ENCODE data around the gene PRX.

PRX gene

DNA sequence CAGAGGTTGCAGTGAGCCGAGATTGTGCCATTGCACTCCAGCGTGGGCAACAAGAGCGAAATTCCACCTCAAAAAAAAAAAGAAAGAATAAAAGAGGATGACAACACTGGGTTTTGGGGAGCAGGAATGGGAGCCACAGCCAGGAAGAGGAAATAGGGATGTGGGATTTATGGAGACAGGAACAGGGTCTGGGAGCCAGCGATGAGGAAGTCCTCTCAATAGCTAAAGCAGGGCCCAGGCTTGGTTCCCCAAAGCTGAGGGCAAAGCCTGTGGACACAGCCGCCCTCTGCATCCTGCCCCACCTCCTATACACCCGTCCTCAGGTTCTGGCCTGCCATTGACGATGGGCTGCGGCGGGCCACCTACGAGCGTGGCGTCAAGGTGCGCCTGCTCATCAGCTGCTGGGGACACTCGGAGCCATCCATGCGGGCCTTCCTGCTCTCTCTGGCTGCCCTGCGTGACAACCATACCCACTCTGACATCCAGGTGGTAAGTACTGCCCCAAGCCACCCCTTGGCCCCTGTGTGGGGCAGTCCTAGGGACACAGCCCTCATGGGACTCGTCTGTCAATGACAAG is 36.8 kb downstream of the PRX start:
- Histone ChIP-seq H3K27ac (ENCODE audit: low read length) (no peak overlapping the region), H3K4me1 (ENCODE audit: insufficient read depth, low read length) (no peaks in the 10 kb centered on the region), H3K9me3 (ENCODE audit: insufficient read depth, low read length, severe bottlenecking) (no peaks in the 10 kb centered on the region), H3K4me3 (ENCODE audit: low read depth in 1 of 2, low read length in 2 of 2) (no peak overlapping the region), H3K36me3 (ENCODE audit: insufficient read depth, low read length) (peaks cover 16% of the 10 kb centered on the region; the same call in 1 of the 2 replicates), H2AFZ (ENCODE audit: low read depth, low read length) (no peak overlapping the region), H3K79me2 (ENCODE audit: insufficient read depth, low read length) (no peaks in the 10 kb centered on the region), H3K9ac (ENCODE audit: low read depth, low read length) (no peak overlapping the region), H3K27me3 (ENCODE audit: insufficient read depth, low read length, poor library complexity) (no peaks in the 10 kb centered on the region), H3K4me2 (ENCODE audit: insufficient read depth, low read length) (no peak overlapping the region), H4K20me1 (ENCODE audit: insufficient read depth, low read length) (no peaks in the 10 kb centered on the region; the same call in 1 of the 2 replicates)
- TF ChIP-seq, protein P1, sequence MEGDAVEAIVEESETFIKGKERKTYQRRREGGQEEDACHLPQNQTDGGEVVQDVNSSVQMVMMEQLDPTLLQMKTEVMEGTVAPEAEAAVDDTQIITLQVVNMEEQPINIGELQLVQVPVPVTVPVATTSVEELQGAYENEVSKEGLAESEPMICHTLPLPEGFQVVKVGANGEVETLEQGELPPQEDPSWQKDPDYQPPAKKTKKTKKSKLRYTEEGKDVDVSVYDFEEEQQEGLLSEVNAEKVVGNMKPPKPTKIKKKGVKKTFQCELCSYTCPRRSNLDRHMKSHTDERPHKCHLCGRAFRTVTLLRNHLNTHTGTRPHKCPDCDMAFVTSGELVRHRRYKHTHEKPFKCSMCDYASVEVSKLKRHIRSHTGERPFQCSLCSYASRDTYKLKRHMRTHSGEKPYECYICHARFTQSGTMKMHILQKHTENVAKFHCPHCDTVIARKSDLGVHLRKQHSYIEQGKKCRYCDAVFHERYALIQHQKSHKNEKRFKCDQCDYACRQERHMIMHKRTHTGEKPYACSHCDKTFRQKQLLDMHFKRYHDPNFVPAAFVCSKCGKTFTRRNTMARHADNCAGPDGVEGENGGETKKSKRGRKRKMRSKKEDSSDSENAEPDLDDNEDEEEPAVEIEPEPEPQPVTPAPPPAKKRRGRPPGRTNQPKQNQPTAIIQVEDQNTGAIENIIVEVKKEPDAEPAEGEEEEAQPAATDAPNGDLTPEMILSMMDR (IDR thresholded peaks at IDR 0.05; ENCODE audit: borderline replicate concordance, extremely low read depth, low read length, poor library complexity, severe bottlenecking) = no peak
- TF ChIP-seq EZH2 (IDR thresholded peaks at IDR 0.05; ENCODE audit: borderline replicate concordance, low read depth, low read length, severe bottlenecking) = no peak
- DNase-seq (no peak), ATAC-seq (ENCODE audit: insufficient read depth, low read depth) (no peak)

DNA sequence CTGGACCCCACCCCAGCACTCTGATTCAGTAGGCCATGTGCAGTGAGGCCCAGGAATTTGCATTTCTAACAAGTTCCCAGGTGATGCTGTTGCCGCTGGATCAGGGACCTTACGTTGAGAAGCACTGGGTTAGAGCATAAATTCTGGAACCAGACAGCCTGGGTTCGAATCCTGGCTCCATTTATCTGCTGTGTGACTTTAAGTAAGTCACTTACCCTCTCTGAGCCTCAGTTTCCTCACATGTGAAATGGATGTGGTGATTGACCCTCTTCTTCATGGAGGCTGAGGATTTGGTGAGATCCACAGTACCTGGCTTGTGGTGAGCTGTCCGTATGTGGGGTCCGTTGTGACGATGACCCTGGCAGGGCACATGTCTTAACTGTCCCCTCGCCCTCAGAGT is 39.1 kb downstream of the PRX start:
- Histone ChIP-seq H3K36me3 (ENCODE audit: insufficient read depth, low read length) (peaks cover 16% of the 10 kb centered on the region; the same call in 1 of the 2 replicates), H3K9ac (ENCODE audit: low read depth, low read length) (no peak overlapping the region), H4K20me1 (ENCODE audit: insufficient read depth, low read length) (no peaks in the 10 kb centered on the region), H3K27ac (ENCODE audit: low read length) (no peak overlapping the region), H2AFZ (ENCODE audit: low read depth, low read length) (no peak overlapping the region), H3K4me3 (ENCODE audit: low read depth in 1 of 2, low read length in 2 of 2) (no peak overlapping the region), H3K4me2 (ENCODE audit: insufficient read depth, low read length) (no peak overlapping the region), H3K27me3 (ENCODE audit: insufficient read depth, low read length, poor library complexity) (no peaks in the 10 kb centered on the region), H3K9me3 (ENCODE audit: insufficient read depth, low read length, severe bottlenecking) (no peaks in the 10 kb centered on the region), H3K79me2 (ENCODE audit: insufficient read depth, low read length) (no peaks in the 10 kb centered on the region), H3K4me1 (ENCODE audit: insufficient read depth, low read length) (no peaks in the 10 kb centered on the region)
- DNase-seq (no peak), ATAC-seq (ENCODE audit: insufficient read depth, low read depth) (no peak)
- no peak for TF ChIP-seq EZH2 (IDR thresholded peaks at IDR 0.05; ENCODE audit: borderline replicate concordance, low read depth, low read length, severe bottlenecking)
- TF ChIP-seq, protein P1 (IDR thresholded peaks at IDR 0.05; ENCODE audit: borderline replicate concordance, extremely low read depth, low read length, poor library complexity, severe bottlenecking) = no peak

DNA sequence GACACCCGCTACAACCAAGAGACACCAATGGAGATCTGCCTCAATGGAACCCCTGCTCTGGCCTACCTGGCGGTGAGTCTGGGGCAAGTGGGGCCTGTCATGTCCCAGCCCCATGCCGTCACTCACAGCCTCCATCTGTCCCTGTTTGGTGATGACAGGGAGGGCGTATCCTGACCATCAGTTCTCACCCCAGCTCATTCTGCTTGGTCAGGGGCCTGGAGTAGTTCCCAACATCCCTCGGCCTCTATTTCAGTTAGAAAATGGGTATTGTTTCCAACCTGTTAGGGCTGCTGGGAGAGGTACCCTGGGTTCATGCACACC is 41.4 kb downstream of the PRX start:
- no peaks in the 10 kb centered on the region for H3K27me3 ChIP-seq (ENCODE audit: insufficient read depth, low read length, poor library complexity)
- H3K9me3 ChIP-seq (ENCODE audit: insufficient read depth, low read length, severe bottlenecking) = no peaks in the 10 kb centered on the region
- no peaks in the 10 kb centered on the region for H3K79me2 ChIP-seq (ENCODE audit: insufficient read depth, low read length)
- ATAC-seq (ENCODE audit: insufficient read depth, low read depth) (no peak), DNase-seq (no peak)
- no peak overlapping the region for H2AFZ ChIP-seq (ENCODE audit: low read depth, low read length)
- H3K4me3 ChIP-seq (ENCODE audit: low read depth in 1 of 2, low read length in 2 of 2) = no peak overlapping the region
- no peaks in the 10 kb centered on the region for H4K20me1 ChIP-seq (ENCODE audit: insufficient read depth, low read length)
- H3K27ac ChIP-seq (ENCODE audit: low read length) = no peak overlapping the region
- TF ChIP-seq EZH2 (IDR thresholded peaks at IDR 0.05; ENCODE audit: borderline replicate concordance, low read depth, low read length, severe bottlenecking) = no peak
- TF ChIP-seq, protein P1 (IDR thresholded peaks at IDR 0.05; ENCODE audit: borderline replicate concordance, extremely low read depth, low read length, poor library complexity, severe bottlenecking) = no peak
- no peak overlapping the region for H3K4me2 ChIP-seq (ENCODE audit: insufficient read depth, low read length)
- H3K4me1 ChIP-seq (ENCODE audit: insufficient read depth, low read length) = no peaks in the 10 kb centered on the region
- no peak overlapping the region for H3K9ac ChIP-seq (ENCODE audit: low read depth, low read length)
- H3K36me3 ChIP-seq (ENCODE audit: insufficient read depth, low read length) = peaks cover 22% of the 10 kb centered on the region
